Prostate gland (tissue), 2 donors: ENCODE measurements around the gene KLHL3. TPM values are rescaled to one million over a fixed set of nuclear protein-coding genes. Genes with fewer than 3 reads are reported as not detected.

Source experiments
- DNase-seq: peaks from one replicate; pipeline ENCODE4 v3.0.0-alpha.2; 2019; ENCODE audit warnings: low spot score
- H3K27ac ChIP-seq, 2 donors: fragments of 200-600 bp; sonication (generic); 2 replicates each; pipeline ENCODE4 v1.5.1; 2017 to 2019
- H3K27me3 ChIP-seq: fragments of 200-600 bp; sonication (generic); replicated peaks from 2 replicates; pipeline ENCODE4 v1.5.1; 2019; ENCODE audit not compliant: insufficient read depth
- H3K36me3 ChIP-seq, 2 donors: fragments of 200-600 bp; sonication (generic); 1 replicate in 1 of 2; 2 replicates in 1 of 2; pipeline versions ENCODE4 v1.5.1 to v1.8.1; 2017 to 2019
- H3K4me1 ChIP-seq: fragments of 200-600 bp; sonication (generic); replicated peaks from 2 replicates; pipeline ENCODE4 v1.5.1; 2019
- H3K4me3 ChIP-seq, 2 donors: fragments of 200-600 bp; sonication (generic); 2 replicates each; pipeline ENCODE4 v1.5.1; 2017 to 2019
- H3K9me3 ChIP-seq: fragments of 200-600 bp; sonication (generic); 2 replicates; pipeline ENCODE4 v1.5.1; 2017
- POLR2A ChIP-seq: fragments of 450-650 bp; IDR thresholded peaks from one replicate; pipeline ENCODE4 v1.6.1; 2016; ENCODE audit warnings: antibody characterized with exemption, mild to moderate bottlenecking
- POLR2AphosphoS5 ChIP-seq: sonication (generic); formaldehyde crosslinking; IDR thresholded peaks from one replicate; pipeline ENCODE4 v1.6.1; 2017; ENCODE audit warnings: antibody characterized with exemption
- whole genome bisulfite sequencing: methylation state at CpG from one replicate; pipeline ENCODE4 v1.1.5; 2018; 5-methylcytosine and 5-hydroxymethylcytosine counted together
- intact Hi-C: fragments of 100-400 bp; cut with DNase I; formaldehyde crosslinking; loops from one replicate; pipeline ENCODE4 v1.14.2; 2022
- total RNA-seq, 2 donors: library from RNA; depleted of rRNA; stranded (reverse); fragments of >200 nt; gene quantifications; one replicate each; pipeline ENCODE4 v1.1.0, GENCODE V29; 2016
- TF ChIP-seq, protein P1 (sequence below), 4 experiments: fragments of 200-600 bp in 2 of 4; fragments of 450-650 bp in 2 of 4; sonication (generic) in 2 of 4; IDR thresholded peaks; 1 replicate in 3 of 4; 2 replicates in 1 of 4; pipeline ENCODE4 v1.5.1; 2016 to 2019; ENCODE audit warnings: antibody characterized with exemption in 4 of 4, mild to moderate bottlenecking in 2 of 4, moderate library complexity in 2 of 4

KLHL3 gene
- total RNA-seq, 2 donors from 2014 or later = 1.8 to 14.0 TPM

DNA sequence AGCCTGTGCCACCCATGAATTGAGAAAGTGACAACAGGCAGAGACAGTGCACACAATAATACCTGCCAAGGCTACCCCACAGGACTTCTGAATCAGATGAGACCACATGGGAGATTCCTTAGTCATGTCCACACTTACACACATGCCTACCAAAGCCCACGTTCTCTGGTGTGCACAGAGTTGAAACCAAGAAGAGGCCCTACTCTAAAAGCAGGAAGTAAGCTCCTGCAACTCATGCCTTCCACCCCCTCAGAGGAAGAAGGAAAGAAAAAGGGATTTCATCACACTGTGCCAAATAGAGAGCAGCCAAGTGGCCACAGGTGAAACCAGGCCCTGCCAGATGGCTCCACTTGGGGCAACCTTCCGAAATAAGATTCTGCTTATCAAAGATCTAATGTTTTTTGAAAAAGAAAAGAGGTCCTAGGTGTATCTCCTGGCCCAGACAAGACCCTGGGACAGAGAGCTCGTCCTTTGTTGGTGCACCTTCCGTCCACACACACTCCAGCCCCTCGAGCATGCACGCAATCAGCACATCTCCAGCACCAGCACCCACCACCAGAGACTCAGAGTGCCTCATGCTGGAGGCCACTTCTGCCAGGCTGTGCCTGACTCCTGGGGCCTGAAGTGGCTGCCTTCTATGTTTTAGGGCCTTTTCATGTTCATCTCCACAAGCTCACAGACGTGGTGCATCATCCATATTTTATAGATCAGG lies 122.2 kb downstream of the KLHL3 start:
- intact Hi-C loops = no loop called here
- TF ChIP-seq, protein P1, sequence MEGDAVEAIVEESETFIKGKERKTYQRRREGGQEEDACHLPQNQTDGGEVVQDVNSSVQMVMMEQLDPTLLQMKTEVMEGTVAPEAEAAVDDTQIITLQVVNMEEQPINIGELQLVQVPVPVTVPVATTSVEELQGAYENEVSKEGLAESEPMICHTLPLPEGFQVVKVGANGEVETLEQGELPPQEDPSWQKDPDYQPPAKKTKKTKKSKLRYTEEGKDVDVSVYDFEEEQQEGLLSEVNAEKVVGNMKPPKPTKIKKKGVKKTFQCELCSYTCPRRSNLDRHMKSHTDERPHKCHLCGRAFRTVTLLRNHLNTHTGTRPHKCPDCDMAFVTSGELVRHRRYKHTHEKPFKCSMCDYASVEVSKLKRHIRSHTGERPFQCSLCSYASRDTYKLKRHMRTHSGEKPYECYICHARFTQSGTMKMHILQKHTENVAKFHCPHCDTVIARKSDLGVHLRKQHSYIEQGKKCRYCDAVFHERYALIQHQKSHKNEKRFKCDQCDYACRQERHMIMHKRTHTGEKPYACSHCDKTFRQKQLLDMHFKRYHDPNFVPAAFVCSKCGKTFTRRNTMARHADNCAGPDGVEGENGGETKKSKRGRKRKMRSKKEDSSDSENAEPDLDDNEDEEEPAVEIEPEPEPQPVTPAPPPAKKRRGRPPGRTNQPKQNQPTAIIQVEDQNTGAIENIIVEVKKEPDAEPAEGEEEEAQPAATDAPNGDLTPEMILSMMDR (IDR thresholded peaks at IDR 0.05) = no peak
- no peak for TF ChIP-seq POLR2A
- TF ChIP-seq POLR2AphosphoS5 = no peak
- DNase-seq = no peak
- 69% methylated on average over 7 of the region's 7 CpGs for WGBS
- no peak overlapping the region for H3K27ac ChIP-seq
- no peaks in the 10 kb centered on the region for H3K36me3 ChIP-seq
- H3K27me3 ChIP-seq = no peaks in the 10 kb centered on the region
- H3K4me1 ChIP-seq = no peaks in the 10 kb centered on the region
- no peaks in the 10 kb centered on the region for H3K9me3 ChIP-seq
- no peak overlapping the region for H3K4me3 ChIP-seq

DNA sequence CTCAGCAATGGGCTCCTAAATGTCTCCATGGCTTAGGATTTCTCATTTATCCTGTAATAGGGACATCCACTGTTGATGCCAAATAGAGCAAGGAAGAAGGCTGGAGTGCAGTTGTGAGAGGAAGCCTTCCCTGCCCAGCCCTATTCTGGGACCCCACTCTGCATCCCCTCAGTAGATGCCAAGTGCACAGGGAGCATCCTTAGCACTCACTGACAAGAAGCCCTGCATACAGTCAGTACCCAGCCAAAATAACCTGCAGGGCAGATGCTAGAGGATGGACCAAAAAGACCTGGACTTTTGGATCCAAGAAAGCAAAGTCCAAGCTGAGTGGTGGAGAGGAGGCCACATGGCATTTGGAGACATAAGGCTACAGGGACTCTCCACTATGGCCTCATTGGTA lies 123.3 kb downstream of the KLHL3 start:
- DNase-seq = no peak
- intact Hi-C loops = no loop called here

DNA sequence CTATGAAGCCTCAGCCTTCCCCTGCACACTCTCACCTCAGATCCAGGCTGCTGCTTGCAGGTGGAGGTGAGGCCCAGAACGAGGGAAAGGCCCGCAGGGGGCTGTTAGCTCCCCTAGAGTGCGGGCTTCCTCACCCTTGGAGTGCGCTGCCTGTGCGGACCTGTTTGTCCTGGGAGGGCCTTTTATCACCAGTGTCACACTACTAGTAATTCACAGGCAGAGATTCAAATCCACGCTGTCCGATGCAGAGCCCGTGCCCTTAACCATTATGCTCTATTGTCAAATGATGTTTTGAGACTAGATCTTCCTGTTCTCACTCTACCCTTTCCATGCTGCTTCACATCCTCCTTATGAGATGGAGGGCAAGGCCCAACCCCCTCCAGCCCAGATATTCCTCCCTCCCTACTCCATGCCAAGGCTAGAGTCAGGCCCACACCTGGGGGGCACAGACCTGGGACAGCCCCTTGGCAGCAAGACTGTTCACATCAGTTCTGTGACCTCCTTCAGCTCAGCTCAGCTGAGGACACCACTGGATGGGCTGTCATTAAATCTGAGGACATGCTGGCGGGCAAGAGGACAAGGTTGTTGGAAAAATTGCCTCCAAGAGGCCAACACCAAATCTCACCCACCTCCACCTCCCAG lies 124.0 kb downstream of the KLHL3 start:
- Histone ChIP-seq H3K36me3 (no peaks in the 10 kb centered on the region), H3K4me3 (no peak overlapping the region), H3K9me3 (no peaks in the 10 kb centered on the region), H3K4me1 (no peaks in the 10 kb centered on the region), H3K27me3 (no peaks in the 10 kb centered on the region), H3K27ac (no peak overlapping the region)
- no peak for DNase-seq
- TF ChIP-seq, protein P1 (IDR thresholded peaks at IDR 0.05) = no peak
- TF ChIP-seq POLR2A = no peak
- TF ChIP-seq POLR2AphosphoS5 = no peak
- 53% methylated on average over 9 of the region's 9 CpGs for WGBS
- intact Hi-C loops = no loop called here

More for the DNA sequence above, 123.3 kb downstream of the KLHL3 start:
- no peak overlapping the region for H3K4me3 ChIP-seq
- no peak overlapping the region for H3K27ac ChIP-seq
- no peaks in the 10 kb centered on the region for H3K27me3 ChIP-seq
- no peaks in the 10 kb centered on the region for H3K9me3 ChIP-seq
- no peaks in the 10 kb centered on the region for H3K36me3 ChIP-seq
- TF ChIP-seq, protein P1 (IDR thresholded peaks at IDR 0.05) = no peak
- no peak for TF ChIP-seq POLR2A
- TF ChIP-seq POLR2AphosphoS5 = no peak
- H3K4me1 ChIP-seq = no peaks in the 10 kb centered on the region

DNA sequence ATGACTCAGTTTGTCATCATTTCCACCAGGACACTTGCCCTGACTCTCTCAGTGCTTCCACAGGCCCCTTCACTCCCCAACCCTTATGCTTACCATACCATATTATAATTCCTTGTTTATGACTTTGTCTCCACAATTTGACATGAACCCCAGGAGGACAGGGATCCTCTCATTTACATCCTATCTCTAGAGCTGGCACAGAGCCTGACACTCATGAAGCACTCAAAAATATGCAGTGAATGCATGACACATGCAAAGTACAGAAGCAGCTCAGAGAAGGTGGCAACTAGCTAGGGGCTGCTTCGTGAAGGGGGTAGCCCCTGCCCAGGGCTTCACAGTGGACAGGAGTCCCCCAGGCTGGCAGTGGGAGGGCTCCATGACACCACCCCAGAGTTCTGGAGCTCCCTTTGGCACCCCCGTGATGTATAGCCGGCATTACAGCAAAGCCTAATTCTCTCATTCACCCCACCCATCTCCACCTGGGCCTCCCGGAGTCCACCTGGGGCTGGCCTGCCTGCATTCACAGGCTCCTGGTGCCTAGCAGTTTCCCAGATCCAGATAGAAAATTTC lies 124.8 kb downstream of the KLHL3 start:
- H3K27me3 ChIP-seq = no peaks in the 10 kb centered on the region
- intact Hi-C loops = no loop called here
- no peak for TF ChIP-seq POLR2A
- TF ChIP-seq POLR2AphosphoS5 = no peak
- TF ChIP-seq, protein P1 (IDR thresholded peaks at IDR 0.05) = no peak
- no peaks in the 10 kb centered on the region for H3K9me3 ChIP-seq
- no peaks in the 10 kb centered on the region for H3K4me1 ChIP-seq
- H3K27ac ChIP-seq = no peak overlapping the region
- H3K36me3 ChIP-seq = no peaks in the 10 kb centered on the region
- H3K4me3 ChIP-seq = no peak overlapping the region
- no peak for DNase-seq
- 75% methylated on average over 4 of the region's 4 CpGs for WGBS
